Measurements from ENCODE around the gene SPC24.

SPC24 gene

GRCh38 chr19:11198175-11198534, 42.6 kb upstream of the SPC24 start:
- TF ChIP-seq CTCF (IDR thresholded peaks at IDR 0.05) = no peak
- H3K36me3 ChIP-seq = no peaks in the 10 kb centered on the region
- H3K4me3 ChIP-seq (ENCODE audit: low read depth in 1 of 2, low read length in 1 of 2) = peak overlapping the region in 1 of 2 experiments; percentile 43
- peaks cover 12 to 14% of the 10 kb centered on the region in 2 experiments for H3K4me1 ChIP-seq (ENCODE audit: control insufficient read depth in 1 of 2, insufficient read depth in 1 of 2, low read depth in 1 of 2, low read length in 1 of 2)
- no peaks in the 10 kb centered on the region for H3K9me3 ChIP-seq
- H3K27ac ChIP-seq = no peak overlapping the region
- H3K27me3 ChIP-seq = peaks cover 49% of the 10 kb centered on the region

- H3K27ac ChIP-seq = no peak within 1 kb of the TSS
- no peak for TF ChIP-seq CTCF (IDR thresholded peaks at IDR 0.05)
- H3K9me3 ChIP-seq = no peaks in the 10 kb centered on the region
- H3K27me3 ChIP-seq = peaks cover 49% of the 10 kb centered on the region
- H3K4me3 ChIP-seq (ENCODE audit: low read depth in 1 of 2, low read length in 1 of 2) = peak within 1 kb of the TSS; percentile 43 to 58
- H3K4me1 ChIP-seq (ENCODE audit: control insufficient read depth in 1 of 2, insufficient read depth in 1 of 2, low read depth in 1 of 2, low read length in 1 of 2) = peaks cover 12 to 14% of the 10 kb centered on the region in 2 experiments
- no peaks in the 10 kb centered on the region for H3K36me3 ChIP-seq
Observed at GRCh38 chr19:11197291-11198174, 42.0 kb upstream of the SPC24 start, which contains the start of gene KANK2. Gene KANK2 (minus strand): TSS chr19:11197545. CDS start chr19:11194511, 3,034 bp downstream.

GRCh38 chr19:11196406-11197287, 41.1 kb upstream of the SPC24 start:
- no peak for TF ChIP-seq CTCF (IDR thresholded peaks at IDR 0.05)
- H3K27ac ChIP-seq = no peak overlapping the region
- no peaks in the 10 kb centered on the region for H3K9me3 ChIP-seq
- H3K4me3 ChIP-seq (ENCODE audit: low read depth in 1 of 2, low read length in 1 of 2) = peak overlapping the region; percentile 43 to 58
- H3K4me1 ChIP-seq (ENCODE audit: control insufficient read depth in 1 of 2, insufficient read depth in 1 of 2, low read depth in 1 of 2, low read length in 1 of 2) = peaks cover 12 to 14% of the 10 kb centered on the region in 2 experiments
- peaks cover 49% of the 10 kb centered on the region for H3K27me3 ChIP-seq
- no peaks in the 10 kb centered on the region for H3K36me3 ChIP-seq

GRCh38 chr19:11195681-11196080, 40.1 kb upstream of the SPC24 start:
- Histone ChIP-seq H3K27me3 (peaks cover 49% of the 10 kb centered on the region), H3K4me3 (ENCODE audit: low read depth in 1 of 2, low read length in 1 of 2) (no peak overlapping the region), H3K27ac (no peak overlapping the region), H3K9me3 (no peaks in the 10 kb centered on the region), H3K4me1 (ENCODE audit: control insufficient read depth in 1 of 2, insufficient read depth in 1 of 2, low read depth in 1 of 2, low read length in 1 of 2) (peaks cover 12 to 14% of the 10 kb centered on the region in 2 experiments), H3K36me3 (no peaks in the 10 kb centered on the region)
- TF ChIP-seq CTCF (IDR thresholded peaks at IDR 0.05) = no peak

- Histone ChIP-seq H3K27me3 (peaks cover 49% of the 10 kb centered on the region), H3K4me3 (ENCODE audit: low read depth in 1 of 2, low read length in 1 of 2) (no peak overlapping the region), H3K27ac (no peak overlapping the region), H3K36me3 (no peaks in the 10 kb centered on the region), H3K4me1 (ENCODE audit: control insufficient read depth in 1 of 2, insufficient read depth in 1 of 2, low read depth in 1 of 2, low read length in 1 of 2) (peaks cover 12 to 14% of the 10 kb centered on the region in 2 experiments), H3K9me3 (no peaks in the 10 kb centered on the region)
- TF ChIP-seq CTCF (IDR thresholded peaks at IDR 0.05) = no peak
Observed at GRCh38 chr19:11194656-11195558, 39.3 kb upstream of the SPC24 start.
